PFSK-1 (cell line): ENCODE measurements around the gene CBX1.

Experiments
- FOXP2 ChIP-seq: optimal IDR thresholded peaks from 2 replicates; pipeline ENCODE3; 2011; ENCODE audit warnings: borderline replicate concordance, control low read depth, inconsistent platforms; ENCODE audit not compliant: insufficient read depth; ENCODE audit errors: extremely low read length, extremely low read depth
- POLR2AphosphoS5 ChIP-seq: IDR thresholded peaks from 2 replicates; pipeline ENCODE4 v1.6.1; 2012; ENCODE audit warnings: low read depth, mild to moderate bottlenecking, control low read depth, low read length, moderate library complexity
- SIN3A ChIP-seq: IDR thresholded peaks from 2 replicates; pipeline ENCODE4 v1.6.1; 2012; ENCODE audit warnings: mild to moderate bottlenecking, low read length, moderate library complexity, borderline replicate concordance; ENCODE audit not compliant: insufficient read depth
- TAF1 ChIP-seq: IDR thresholded peaks from 2 replicates; pipeline ENCODE4 v1.6.1; 2012; ENCODE audit warnings: low read length, control low read depth, borderline replicate concordance; ENCODE audit not compliant: insufficient read depth
- TF ChIP-seq, protein P1 (sequence below), 2 experiments: IDR thresholded peaks; 2 replicates each; pipeline versions ENCODE4 v1.6.1 to v1.8.0; 2011 to 2012; ENCODE audit warnings: low read depth in 2 of 2, low read length in 2 of 2, control low read depth in 1 of 2, inconsistent platforms in 1 of 2, mild to moderate bottlenecking in 1 of 2, moderate library complexity in 1 of 2; ENCODE audit not compliant: insufficient read depth in 1 of 2

CBX1 gene

DNA sequence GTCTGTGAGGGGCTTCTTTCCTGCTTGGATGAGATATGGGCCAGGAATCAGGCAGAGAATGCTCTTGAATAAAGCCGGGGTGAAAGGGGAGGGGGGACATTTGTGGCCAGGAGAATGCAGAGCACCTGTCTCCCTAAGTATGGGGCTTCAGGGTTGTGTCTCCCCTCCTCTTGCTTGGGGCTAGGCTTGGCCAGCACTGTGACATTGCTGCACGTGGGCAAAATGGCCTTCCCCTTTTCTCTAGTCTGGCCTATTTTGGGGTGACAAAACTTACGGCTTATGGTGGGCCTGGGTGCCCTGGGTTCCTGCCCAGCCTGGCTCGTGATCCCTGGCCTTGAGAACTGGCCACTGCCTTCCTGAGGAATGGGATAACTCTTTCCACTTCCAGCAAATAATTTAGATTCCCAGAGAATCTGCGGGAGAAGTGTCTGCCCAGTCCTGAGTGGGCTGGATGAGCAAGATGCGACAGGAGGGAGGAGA, 47.5 kb downstream of the CBX1 start:
- TF ChIP-seq TAF1: no peak
- TF ChIP-seq, protein P1, sequence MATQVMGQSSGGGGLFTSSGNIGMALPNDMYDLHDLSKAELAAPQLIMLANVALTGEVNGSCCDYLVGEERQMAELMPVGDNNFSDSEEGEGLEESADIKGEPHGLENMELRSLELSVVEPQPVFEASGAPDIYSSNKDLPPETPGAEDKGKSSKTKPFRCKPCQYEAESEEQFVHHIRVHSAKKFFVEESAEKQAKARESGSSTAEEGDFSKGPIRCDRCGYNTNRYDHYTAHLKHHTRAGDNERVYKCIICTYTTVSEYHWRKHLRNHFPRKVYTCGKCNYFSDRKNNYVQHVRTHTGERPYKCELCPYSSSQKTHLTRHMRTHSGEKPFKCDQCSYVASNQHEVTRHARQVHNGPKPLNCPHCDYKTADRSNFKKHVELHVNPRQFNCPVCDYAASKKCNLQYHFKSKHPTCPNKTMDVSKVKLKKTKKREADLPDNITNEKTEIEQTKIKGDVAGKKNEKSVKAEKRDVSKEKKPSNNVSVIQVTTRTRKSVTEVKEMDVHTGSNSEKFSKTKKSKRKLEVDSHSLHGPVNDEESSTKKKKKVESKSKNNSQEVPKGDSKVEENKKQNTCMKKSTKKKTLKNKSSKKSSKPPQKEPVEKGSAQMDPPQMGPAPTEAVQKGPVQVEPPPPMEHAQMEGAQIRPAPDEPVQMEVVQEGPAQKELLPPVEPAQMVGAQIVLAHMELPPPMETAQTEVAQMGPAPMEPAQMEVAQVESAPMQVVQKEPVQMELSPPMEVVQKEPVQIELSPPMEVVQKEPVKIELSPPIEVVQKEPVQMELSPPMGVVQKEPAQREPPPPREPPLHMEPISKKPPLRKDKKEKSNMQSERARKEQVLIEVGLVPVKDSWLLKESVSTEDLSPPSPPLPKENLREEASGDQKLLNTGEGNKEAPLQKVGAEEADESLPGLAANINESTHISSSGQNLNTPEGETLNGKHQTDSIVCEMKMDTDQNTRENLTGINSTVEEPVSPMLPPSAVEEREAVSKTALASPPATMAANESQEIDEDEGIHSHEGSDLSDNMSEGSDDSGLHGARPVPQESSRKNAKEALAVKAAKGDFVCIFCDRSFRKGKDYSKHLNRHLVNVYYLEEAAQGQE (IDR thresholded peaks at IDR 0.05; ENCODE audit: insufficient read depth in 1 of 2, low read depth in 2 of 2, low read length in 2 of 2): no peak
- TF ChIP-seq SIN3A: no peak
- no peak for TF ChIP-seq POLR2AphosphoS5
- no peak for TF ChIP-seq FOXP2

DNA sequence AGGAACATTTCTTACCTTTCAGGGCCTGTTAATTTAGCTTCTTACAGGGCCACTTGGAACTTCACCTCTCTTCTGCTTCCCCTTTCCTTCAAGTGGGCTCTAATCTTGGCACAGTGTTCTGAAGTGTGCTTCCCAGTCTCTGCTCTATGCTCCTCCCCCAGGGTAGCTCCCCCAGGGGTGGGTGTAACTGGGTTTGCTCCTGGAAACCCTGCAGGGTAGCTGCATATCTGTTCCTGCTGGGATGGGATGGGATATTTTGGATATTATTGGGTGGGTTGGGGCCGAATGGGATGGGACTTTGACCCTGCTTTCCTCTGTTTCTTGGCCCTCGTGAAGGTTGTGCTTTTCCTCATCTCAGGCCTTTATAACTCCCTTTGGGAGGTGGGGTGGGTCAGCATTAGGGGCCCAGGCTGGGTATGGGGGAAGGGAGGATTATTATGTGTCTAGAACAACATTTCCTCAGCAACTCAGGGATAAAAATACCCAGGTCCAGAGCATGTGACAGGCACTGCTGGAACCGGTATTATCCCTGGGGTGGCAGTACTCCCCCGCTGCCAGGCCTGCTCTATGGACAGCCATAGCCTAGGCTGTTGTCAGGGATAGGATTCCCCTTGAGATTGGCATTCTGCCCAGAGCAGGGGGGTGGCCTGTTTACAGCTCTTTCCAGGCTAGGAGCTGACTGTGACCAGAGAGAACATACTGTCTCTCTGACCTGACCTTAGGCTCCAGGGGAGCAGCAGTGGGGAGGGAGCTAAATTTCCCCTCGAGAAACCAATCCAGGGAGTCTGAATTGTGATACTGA, 48.1 kb downstream of the CBX1 start:
- TF ChIP-seq, protein P1 (IDR thresholded peaks at IDR 0.05; ENCODE audit: insufficient read depth in 1 of 2, low read depth in 2 of 2, low read length in 2 of 2): no peak
- peak; percentile 50; the same call in 1 of the 2 replicates for TF ChIP-seq SIN3A

DNA sequence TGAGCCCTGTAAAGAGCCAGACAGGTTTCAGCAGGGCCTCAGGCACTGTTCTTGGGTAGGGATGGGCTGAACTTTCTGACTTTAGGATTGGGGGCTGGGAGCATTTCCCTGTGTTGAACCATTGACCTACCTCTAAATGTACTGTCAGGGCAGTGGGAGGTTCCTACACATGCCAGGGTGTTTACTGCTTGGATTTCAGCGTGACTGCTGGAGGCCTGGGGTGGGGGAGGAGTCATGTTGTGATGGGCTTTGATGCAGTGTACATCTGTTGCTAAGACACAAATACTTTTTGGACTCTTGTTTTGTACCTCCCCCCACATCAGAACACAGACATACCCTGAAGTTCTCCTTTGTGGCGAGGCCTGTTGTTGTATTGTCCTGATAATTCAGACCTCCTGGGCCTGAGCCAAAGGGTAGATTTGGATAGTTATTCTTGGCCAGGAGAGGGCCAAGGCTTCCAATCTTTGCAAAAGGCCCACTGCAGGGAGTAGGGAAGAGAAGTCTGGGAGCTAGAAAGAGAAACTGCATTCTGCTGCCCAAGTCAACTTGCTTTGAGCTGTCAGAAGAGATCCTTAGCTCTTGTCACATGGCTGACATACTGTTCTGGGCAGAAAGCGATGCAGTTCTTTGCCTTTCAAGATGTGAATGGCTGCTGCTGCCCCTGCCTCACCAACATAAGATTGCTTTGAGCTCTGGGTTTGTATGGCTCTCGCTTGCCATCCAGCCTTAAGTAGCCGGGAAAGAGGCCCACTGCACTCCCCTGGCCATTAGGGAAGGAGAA, 49.4 kb downstream of the CBX1 start:
- TF ChIP-seq SIN3A (peak; percentile 84; the same call in 1 of the 2 replicates), FOXP2 (no peak)
- TF ChIP-seq, protein P1 (IDR thresholded peaks at IDR 0.05; ENCODE audit: insufficient read depth in 1 of 2, low read depth in 2 of 2, low read length in 2 of 2): no peak

- TF ChIP-seq TAF1 (no peak), SIN3A (no peak), FOXP2 (no peak), POLR2AphosphoS5 (no peak)
- TF ChIP-seq, protein P1 (IDR thresholded peaks at IDR 0.05; ENCODE audit: insufficient read depth in 1 of 2, low read depth in 2 of 2, low read length in 2 of 2): no peak
Observed at GRCh38 chr17:48051283-48051682, 50.0 kb downstream of the CBX1 start.
